Measurements from ENCODE around the gene SSH2.

GRCh38 chr17:29590411-29591145 is 339.4 kb downstream of the SSH2 start:
- TF ChIP-seq EZH2phosphoT487 (IDR thresholded peaks at IDR 0.05; ENCODE audit: borderline replicate concordance, low read depth, low read length) (no peak), CTCF (conservative IDR thresholded peaks at IDR 0.05; ENCODE audit: low read length) (0 out of 2 replicates have a peak, but pooled peaks have one; percentile 2)

Measured in OCI-LY7 (cell line).